SU-DHL-6 (cell line): Measurements from ENCODE around the gene EN2.

Experiments
- CTCF ChIP-seq: fragments of 200-600 bp; sonication (generic); IDR thresholded peaks from one replicate; pipeline ENCODE4 v1.5.1; 2017; ENCODE audit warnings: antibody characterized with exemption, mild to moderate bottlenecking, low read length, moderate library complexity; ENCODE audit not compliant: insufficient read depth, poor library complexity, severe bottlenecking
- EZH2phosphoT487 ChIP-seq: fragments of 200-600 bp; sonication (generic), shearing (Covaris generic); conservative IDR thresholded peaks from 2 replicates; pipeline ENCODE4 v1.6.1; 2018; ENCODE audit warnings: mild to moderate bottlenecking, antibody characterized with exemption, low read length, moderate library complexity, mixed read lengths

GRCh38 chr7:155418941-155419755, 38.8 kb upstream of the EN2 start:
- TF ChIP-seq CTCF (no peak), EZH2phosphoT487 (no peak)
